GM18502 (cell line): Measurements from ENCODE around the gene RPL29.

Experiments
- ATAC-seq: cut with Tn5 transposase; IDR thresholded peaks from one replicate; pipeline ENCODE4 v1.9.1; 2021; ENCODE audit warnings: mild to moderate bottlenecking; ENCODE audit not compliant: unreplicated experiment, poor library complexity

RPL29 gene

GRCh38 chr3:51953445-51953844 lies 42.2 kb downstream of the RPL29 start:
- no peak for ATAC-seq

- no peak for ATAC-seq
Measured at GRCh38 chr3:51950899-51951298, 44.8 kb downstream of the RPL29 start.

- no peak for ATAC-seq
Measured at GRCh38 chr3:51949121-51949520, 46.6 kb downstream of the RPL29 start.

- no peak for ATAC-seq
Measured at GRCh38 chr3:51948016-51948580, 47.6 kb downstream of the RPL29 start.

GRCh38 chr3:51947215-51947900 lies 48.3 kb downstream of the RPL29 start:
- no peak for ATAC-seq

GRCh38 chr3:51946796-51947195 lies 48.9 kb downstream of the RPL29 start:
- no peak for ATAC-seq

GRCh38 chr3:51945926-51946705 lies 49.6 kb downstream of the RPL29 start:
- no peak for ATAC-seq

- ATAC-seq = no peak
Measured at GRCh38 chr3:51945031-51945840, 50.5 kb downstream of the RPL29 start.

- ATAC-seq = no peak
Measured at GRCh38 chr3:51944451-51945021, 51.2 kb downstream of the RPL29 start.
